Measurements from ENCODE around the gene ATP8A2.

Gene ATP8A2

GRCh38 chr13:25881971-25882451 is 510.2 kb downstream of the ATP8A2 start:
- no peak for TF ChIP-seq TAF1 (IDR thresholded peaks at IDR 0.05; ENCODE audit: borderline replicate concordance, insufficient read depth, low read length)
- peak; percentile 82; the same call in 1 of the 2 replicates for TF ChIP-seq SIN3A (IDR thresholded peaks at IDR 0.05; ENCODE audit: borderline replicate concordance, insufficient read depth, low read length)
- peak in 1 of 2 experiments; percentile 56; a peak in 1 of 4 replicates for TF ChIP-seq REST (IDR thresholded peaks at IDR 0.05; ENCODE audit: insufficient read depth in 1 of 2, low read depth in 2 of 2, low read length in 2 of 2)

GRCh38 chr13:25882466-25883357 is 510.9 kb downstream of the ATP8A2 start:
- TF ChIP-seq TAF1 (IDR thresholded peaks at IDR 0.05; ENCODE audit: borderline replicate concordance, insufficient read depth, low read length) (no peak), SIN3A (IDR thresholded peaks at IDR 0.05; ENCODE audit: borderline replicate concordance, insufficient read depth, low read length) (no peak), FOXP2 (optimal IDR thresholded peaks at IDR 0.05; ENCODE audit: borderline replicate concordance, extremely low read depth, extremely low read length, insufficient read depth) (no peak), POLR2AphosphoS5 (IDR thresholded peaks at IDR 0.05; ENCODE audit: low read depth, low read length) (no peak), REST (IDR thresholded peaks at IDR 0.05; ENCODE audit: insufficient read depth in 1 of 2, low read depth in 2 of 2, low read length in 2 of 2) (no peak)

- TF ChIP-seq FOXP2 (optimal IDR thresholded peaks at IDR 0.05; ENCODE audit: borderline replicate concordance, extremely low read depth, extremely low read length, insufficient read depth): no peak
- TF ChIP-seq POLR2AphosphoS5 (IDR thresholded peaks at IDR 0.05; ENCODE audit: low read depth, low read length): no peak
- TF ChIP-seq REST (IDR thresholded peaks at IDR 0.05; ENCODE audit: insufficient read depth in 1 of 2, low read depth in 2 of 2, low read length in 2 of 2): no peak
- no peak for TF ChIP-seq SIN3A (IDR thresholded peaks at IDR 0.05; ENCODE audit: borderline replicate concordance, insufficient read depth, low read length)
- TF ChIP-seq TAF1 (IDR thresholded peaks at IDR 0.05; ENCODE audit: borderline replicate concordance, insufficient read depth, low read length): no peak
Measured at GRCh38 chr13:25885418-25885817, 513.6 kb downstream of the ATP8A2 start.

GRCh38 chr13:25886438-25887214 is 514.9 kb downstream of the ATP8A2 start:
- no peak for TF ChIP-seq TAF1 (IDR thresholded peaks at IDR 0.05; ENCODE audit: borderline replicate concordance, insufficient read depth, low read length)
- TF ChIP-seq SIN3A (IDR thresholded peaks at IDR 0.05; ENCODE audit: borderline replicate concordance, insufficient read depth, low read length): no peak
- no peak for TF ChIP-seq REST (IDR thresholded peaks at IDR 0.05; ENCODE audit: insufficient read depth in 1 of 2, low read depth in 2 of 2, low read length in 2 of 2)
- no peak for TF ChIP-seq FOXP2 (optimal IDR thresholded peaks at IDR 0.05; ENCODE audit: borderline replicate concordance, extremely low read depth, extremely low read length, insufficient read depth)
- TF ChIP-seq POLR2AphosphoS5 (IDR thresholded peaks at IDR 0.05; ENCODE audit: low read depth, low read length): no peak

Data from PFSK-1 (cell line).